ENCODE measurements around the gene TSPAN14.

DNA sequence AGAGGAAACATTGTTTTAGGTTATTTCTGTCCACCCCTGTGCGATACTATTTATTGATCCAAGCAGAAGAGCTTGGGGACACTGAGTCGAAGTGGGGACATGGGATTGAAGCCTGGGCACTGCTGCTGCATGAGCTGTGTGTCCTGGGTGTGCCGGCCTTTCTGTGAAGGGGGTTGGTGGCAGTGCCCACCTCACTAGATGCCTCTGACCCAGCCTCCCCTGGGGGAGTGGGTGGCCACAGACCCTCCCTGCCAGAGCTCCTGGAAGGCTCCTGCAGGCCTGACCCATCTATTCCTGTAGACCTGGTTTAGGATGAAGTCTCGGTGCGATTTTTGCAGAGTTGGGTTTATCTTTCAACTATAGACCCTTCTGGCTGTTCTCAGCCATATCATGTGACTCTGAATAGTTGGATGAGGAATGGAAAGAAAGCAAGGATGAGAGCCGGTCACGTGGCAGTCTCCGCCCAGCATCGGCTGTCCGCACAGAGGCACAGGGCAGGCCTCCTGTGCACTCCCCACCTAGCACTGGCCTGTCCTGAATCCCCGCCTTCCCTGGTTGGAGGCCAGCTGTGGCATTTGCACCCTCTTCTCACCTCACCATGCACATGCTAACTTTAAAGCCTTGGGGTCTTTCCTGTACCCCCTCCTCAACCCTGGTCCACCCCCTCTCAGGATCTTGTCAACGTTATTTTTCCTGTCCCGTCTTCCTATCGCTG, 66.0 kb downstream of the TSPAN14 start:
- TF ChIP-seq, protein P1, sequence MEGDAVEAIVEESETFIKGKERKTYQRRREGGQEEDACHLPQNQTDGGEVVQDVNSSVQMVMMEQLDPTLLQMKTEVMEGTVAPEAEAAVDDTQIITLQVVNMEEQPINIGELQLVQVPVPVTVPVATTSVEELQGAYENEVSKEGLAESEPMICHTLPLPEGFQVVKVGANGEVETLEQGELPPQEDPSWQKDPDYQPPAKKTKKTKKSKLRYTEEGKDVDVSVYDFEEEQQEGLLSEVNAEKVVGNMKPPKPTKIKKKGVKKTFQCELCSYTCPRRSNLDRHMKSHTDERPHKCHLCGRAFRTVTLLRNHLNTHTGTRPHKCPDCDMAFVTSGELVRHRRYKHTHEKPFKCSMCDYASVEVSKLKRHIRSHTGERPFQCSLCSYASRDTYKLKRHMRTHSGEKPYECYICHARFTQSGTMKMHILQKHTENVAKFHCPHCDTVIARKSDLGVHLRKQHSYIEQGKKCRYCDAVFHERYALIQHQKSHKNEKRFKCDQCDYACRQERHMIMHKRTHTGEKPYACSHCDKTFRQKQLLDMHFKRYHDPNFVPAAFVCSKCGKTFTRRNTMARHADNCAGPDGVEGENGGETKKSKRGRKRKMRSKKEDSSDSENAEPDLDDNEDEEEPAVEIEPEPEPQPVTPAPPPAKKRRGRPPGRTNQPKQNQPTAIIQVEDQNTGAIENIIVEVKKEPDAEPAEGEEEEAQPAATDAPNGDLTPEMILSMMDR (conservative IDR thresholded peaks at IDR 0.05; ENCODE audit: low read length) = no peak
- no peak for TF ChIP-seq EZH2phosphoT487 (IDR thresholded peaks at IDR 0.05; ENCODE audit: borderline replicate concordance, low read depth, low read length)
